Stimulated activated naive CD4-positive, alpha-beta T cell (primary cell): ENCODE results near the gene COL19A1.

ENCODE experiments used
- DNase-seq, 6 experiments: peaks; one replicate each; lab custom pipeline; 2025; lab: John Stamatoyannopoulos, UW

COL19A1 gene

DNA sequence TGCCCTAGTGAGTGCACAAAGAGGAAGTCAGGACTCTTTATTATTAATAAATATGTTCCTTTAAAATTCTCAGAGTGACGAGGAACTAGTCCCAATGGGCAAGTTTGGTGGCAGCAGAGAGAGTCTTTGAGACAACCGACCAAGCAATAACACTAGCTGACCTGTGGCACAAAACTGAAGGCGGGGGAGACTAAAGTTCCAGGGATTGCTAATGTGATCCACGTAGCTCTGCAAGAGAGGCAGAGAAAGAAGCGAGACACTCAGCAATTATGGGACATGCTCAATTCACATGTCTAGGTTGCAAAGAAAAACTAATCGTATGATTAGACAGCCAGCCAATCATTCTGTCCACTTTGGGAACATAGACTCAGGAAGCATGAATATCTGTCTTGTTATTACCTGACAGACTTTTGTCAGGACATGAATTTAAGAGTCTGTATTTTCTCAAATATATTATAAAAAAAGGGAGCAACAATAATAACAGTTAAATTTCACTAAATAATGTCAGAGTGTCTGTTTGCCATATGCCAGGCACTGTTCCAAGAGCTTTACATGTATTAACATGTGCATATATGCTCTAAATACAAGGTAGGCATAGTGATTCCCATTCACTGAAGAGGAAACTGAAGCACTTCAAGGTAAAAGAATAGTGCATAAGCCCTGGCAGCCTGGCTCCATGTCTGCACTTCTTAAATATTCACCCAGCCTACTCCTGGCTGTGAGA, 355.5 kb downstream of the COL19A1 start:
- no peak for DNase-seq

DNA sequence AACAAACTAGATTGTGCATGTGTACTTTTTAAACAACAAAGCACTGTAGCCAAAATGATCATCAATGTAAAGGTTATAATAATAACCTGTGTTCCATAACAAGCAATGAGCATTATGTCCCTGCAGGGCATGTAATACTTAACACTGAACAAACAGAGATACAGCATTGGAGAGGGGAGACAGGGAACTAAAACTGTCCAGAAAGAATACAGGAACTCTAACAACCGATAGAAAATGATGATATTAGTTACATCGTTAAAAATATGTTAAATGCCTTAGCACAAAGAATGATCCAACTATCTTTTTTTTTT, 356.0 kb downstream of the COL19A1 start:
- DNase-seq = no peak

DNA sequence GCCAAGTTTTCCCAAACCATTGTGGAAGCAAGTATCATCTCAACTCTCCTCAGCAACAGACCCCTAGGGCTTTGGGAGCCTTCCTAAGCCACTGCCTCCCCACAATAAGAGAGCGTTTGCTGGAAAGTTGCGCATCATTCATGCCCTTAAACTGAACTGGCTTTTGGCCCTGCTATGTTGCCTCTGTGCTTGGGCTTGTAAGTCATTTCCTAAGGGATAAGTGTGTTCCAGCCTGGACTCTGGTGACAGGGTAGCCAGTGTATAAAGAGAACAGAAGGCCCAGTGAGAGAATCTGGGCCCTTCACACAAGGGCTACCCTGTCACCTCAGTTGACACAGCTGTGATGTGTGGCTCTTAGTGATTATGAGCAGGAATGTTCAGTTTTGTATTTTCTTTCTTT, 358.7 kb downstream of the COL19A1 start:
- DNase-seq = no peak

DNA sequence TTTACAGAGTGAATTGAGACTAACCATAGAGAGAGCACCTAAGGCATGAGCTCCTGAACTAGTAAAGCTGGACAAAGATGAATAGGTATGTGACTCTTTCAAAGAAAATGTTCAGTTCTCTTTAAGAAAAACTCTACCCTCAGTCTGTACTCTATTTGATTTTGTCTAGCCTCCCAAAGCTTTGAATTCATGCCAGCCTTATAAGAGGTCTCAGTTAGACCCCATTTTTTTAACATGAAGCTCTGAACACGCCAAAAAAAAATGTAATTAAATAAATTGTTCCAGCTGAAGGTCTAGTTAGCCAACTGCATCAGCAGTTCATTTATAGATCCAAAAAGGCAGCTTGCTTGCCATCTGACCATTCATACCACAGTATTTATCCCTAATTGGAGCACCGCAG, 365.0 kb downstream of the COL19A1 start:
- DNase-seq = no peak

DNA sequence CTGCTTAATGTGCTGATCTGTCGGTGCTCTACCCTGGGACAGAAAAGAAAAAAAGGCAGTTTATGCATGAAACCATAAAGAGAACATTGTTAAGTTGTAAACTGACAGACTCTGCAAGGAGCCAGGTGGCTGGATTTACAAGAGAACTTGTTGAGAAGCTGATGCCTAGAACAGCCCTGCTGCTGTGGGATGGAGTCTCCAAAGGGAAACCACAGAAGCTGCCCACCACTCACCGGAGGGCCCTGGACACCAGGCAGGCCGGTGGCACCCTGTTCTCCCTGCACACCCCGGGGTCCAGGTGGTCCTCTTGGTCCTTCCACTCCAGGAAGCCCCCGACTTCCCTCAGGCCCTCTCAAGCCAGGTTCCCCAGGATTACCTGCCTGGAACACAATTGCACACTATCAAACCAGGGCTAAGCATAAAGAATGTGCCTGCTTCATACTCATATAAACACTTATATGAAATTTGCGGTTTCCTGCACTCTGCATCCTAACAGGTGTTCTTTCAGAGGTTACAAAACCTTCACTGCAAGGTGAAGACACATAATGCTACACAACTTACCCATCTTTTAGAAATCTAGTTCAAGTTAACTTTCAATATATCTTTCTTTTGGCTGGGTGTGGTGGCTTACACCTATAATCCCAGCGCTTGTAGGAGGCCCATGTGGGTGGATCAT, 368.3 kb downstream of the COL19A1 start:
- DNase-seq = no peak

DNA sequence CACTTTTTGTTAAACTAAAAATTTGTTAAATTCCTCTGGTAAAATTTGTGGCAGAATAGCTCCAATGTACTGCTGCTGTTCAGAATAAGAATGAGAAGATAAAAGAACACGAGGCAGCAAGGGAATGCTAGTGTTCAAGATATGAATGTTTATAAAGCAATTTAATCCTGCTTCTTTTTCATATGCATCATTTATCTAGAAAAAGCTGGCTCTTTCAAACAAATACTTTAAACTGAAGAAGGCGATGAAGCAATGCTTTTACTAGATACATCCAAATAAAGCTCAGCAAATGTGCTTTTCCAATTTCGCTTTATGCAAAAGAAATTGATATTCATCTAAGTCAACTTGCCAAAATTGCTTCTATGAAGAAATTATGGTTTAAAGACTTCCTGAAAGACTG, 370.0 kb downstream of the COL19A1 start:
- DNase-seq = no peak

DNA sequence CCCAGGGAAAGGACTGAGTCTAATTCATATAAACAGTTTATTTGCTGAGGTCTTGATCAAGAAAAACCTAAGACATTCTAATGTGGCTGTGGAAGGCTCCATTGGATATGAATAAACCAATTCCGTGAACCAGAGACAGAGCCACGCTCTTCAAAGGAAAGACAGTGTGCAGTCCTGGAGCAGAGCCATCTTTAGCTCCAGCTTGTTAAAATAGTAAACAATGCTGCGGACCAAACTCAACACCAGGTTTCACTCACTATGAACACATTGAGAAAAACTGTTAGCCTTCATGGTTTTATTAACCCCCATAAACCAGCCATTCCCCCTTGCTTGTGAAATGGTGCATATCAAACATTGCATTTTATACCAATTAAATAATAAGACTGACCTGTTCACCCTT, 374.7 kb downstream of the COL19A1 start:
- no peak for DNase-seq

DNA sequence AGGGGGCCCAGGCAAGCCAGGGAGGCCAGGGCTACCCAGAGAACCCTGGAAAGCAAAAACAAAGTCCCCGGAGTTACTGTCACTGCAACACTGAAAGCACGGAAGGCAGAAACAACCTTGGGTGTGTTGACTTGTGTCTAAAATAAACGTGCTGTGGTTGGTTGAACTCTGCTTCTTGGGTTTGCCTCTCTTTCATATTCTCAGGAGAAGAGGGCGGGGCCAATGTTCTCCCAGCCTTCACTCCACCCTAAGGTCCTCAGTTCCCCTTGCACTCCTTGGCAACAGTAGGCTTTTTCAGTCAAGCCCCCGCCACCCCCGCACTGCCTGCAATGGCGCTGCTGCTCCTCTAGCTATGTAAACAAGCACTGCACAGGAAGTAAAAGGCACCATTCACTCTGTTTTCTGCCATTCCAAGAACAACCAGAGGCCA, 375.6 kb downstream of the COL19A1 start:
- no peak for DNase-seq

DNA sequence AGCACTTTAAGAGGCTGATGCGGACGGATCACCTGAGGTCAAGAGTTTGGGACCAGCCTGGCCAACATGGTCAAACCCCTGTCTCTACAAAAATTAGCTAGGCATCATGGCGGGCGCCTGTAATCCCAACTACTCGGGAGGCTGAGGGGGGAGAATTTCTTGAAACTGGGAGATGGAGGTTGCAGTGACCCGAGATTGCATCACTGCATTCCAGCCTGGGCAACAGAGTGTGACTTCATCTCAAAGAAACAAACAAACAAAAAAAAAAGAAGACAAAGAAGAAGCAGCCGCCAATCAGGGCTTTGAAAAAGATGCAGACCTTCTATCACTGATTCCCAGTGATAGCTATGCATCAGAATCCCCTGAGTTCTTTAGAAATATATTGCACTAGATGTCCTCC, 379.8 kb downstream of the COL19A1 start:
- DNase-seq = no peak

DNA sequence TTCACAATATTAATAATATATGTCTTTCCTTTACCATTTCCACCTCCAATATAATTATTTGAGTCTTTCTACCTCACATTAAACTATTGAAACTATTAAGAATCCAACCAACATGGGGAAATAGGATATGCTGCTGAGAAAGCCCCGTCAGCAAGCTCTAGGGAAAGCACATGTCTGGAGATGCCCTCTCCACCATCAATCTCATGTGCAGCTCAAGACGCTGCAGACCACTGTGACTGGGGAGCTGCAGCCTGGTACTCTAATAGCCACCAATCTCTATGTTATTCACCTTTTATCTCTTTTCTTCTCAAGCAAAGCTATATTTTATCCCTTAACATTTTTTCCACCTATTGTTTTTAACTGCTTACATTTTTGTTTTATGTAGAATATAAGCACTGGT, 386.2 kb downstream of the COL19A1 start:
- DNase-seq = no peak

DNA sequence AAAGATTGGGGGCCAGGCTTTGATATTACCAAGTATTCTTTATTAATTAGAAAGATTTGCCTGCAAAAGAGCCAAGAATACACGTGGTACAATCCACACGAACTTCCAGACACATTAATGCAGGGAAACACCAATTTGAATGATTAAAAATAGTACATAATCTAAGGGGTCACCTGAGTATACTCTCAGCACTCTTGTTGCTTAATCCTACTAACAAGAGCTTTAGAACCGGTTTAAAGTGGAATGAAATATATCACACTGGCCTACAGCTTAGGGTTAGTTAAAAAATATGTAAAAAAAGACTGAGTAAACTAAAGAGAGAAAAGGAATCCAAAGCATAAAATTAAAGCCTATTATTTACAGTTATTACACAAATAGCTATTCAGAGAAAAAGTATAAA, 387.6 kb downstream of the COL19A1 start:
- DNase-seq = no peak

DNA sequence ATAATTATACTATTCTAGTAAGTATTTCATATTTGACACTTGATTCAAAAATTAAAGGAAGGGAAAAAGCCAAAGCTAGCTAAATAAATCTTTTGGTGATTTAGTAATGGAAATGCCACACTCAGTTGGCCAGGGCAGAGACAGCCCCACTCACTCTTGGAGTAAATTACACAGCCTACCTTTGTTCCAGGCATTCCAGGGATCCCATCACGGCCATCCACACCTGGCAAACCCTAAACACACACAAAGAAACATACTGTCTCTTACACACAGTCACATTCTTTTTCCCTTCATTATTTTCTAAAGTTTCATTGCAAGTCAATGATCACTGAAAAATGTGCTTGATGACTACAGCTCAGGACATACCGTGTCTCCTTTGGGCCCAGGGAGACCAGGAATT, 388.4 kb downstream of the COL19A1 start:
- DNase-seq = no peak

DNA sequence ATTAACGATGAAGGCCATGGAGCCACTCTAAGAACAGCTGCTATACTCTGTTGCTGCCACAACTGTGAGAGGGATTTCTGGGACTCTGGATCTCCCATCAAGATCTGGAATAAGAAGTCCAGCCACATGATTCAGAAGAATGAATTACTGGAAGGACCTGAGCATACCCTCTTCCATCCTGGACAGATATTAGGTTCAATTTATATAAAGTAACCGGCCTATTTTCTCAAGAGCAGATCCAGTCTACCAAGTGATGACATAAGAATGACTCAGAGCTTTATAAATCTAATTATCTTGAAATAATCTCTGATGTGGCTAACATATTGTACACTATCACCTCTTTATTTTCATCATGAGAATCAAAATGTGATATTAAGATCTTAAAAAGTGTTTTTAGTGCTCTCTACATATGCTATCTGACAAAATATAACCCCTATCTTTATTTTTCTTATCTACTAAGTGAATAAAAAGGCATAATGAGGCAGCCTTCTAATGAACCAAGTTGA, 391.5 kb downstream of the COL19A1 start:
- no peak for DNase-seq

DNA sequence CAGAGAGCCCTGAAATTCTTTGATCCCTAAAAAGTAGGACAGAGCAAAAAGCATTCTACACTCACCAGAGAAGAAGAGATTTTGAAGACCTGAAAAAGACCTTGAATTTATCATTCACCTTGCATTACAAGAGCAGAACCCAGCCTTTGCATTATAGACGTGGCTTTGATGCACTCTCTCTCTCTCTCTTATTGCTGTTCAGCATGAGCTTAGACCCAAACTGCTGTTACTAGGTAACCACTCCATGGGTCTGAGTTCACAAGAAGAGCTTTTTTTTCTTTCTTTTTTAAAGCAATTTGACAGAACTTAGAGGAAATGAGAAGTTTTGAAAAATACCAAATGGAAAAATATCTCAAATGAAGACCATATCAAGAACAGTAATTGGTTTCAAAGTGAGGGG, 392.1 kb downstream of the COL19A1 start:
- no peak for DNase-seq
